ENCODE measurements around the gene PAXX.

PAXX gene

DNA sequence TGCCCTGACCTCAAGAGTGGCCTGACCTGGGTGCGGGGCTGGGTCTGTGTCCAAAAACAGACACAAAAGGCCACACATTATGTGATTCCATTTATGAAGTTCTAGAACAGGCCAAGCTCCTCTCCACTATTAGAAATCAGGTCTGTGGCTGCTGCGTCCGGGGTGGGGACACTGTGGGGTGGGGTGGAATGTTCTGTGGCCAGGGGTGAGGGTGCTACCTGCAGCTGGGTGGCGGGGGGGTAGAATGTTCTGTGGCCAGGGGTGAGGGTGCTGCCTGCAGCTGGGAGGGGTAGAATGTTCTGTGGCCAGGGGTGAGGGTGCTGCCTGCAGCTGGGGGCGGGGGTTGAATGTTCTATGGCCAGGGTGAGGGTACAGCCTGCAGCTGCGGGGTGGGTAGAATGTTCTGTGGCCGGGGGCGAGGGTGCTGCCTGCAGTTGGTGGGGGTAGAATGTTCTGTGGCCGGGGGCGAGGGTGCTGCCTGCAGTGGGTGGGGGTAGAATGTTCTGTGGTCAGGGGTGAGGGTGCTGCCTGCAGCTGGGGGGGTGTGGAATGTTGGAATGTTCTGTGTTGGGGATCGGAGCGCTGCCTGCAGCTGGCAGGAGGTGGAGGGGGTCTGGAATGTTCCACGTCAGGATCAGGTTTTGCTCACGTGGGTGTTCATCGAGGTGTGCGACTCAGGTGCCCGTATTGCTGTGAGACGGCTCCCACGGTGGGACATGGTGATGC, 31.8 kb upstream of the PAXX start:
- TF ChIP-seq, protein P1, sequence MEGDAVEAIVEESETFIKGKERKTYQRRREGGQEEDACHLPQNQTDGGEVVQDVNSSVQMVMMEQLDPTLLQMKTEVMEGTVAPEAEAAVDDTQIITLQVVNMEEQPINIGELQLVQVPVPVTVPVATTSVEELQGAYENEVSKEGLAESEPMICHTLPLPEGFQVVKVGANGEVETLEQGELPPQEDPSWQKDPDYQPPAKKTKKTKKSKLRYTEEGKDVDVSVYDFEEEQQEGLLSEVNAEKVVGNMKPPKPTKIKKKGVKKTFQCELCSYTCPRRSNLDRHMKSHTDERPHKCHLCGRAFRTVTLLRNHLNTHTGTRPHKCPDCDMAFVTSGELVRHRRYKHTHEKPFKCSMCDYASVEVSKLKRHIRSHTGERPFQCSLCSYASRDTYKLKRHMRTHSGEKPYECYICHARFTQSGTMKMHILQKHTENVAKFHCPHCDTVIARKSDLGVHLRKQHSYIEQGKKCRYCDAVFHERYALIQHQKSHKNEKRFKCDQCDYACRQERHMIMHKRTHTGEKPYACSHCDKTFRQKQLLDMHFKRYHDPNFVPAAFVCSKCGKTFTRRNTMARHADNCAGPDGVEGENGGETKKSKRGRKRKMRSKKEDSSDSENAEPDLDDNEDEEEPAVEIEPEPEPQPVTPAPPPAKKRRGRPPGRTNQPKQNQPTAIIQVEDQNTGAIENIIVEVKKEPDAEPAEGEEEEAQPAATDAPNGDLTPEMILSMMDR (IDR thresholded peaks at IDR 0.05; ENCODE audit: low read length), result no peak
- TF ChIP-seq EZH2 (IDR thresholded peaks at IDR 0.05; ENCODE audit: borderline replicate concordance, low read length), result no peak
- Histone ChIP-seq H3K9ac (ENCODE audit: low read length) (no peak overlapping the region), H2AFZ (ENCODE audit: low read length) (no peak overlapping the region), H3K27ac (ENCODE audit: low read depth, low read length, poor library complexity, severe bottlenecking) (no peak overlapping the region), H3K27me3 (ENCODE audit: insufficient read depth, low read length) (peaks cover 30% of the 10 kb centered on the region; the same call in 1 of the 2 replicates), H3K9me3 (ENCODE audit: low read length) (no peaks in the 10 kb centered on the region), H3K4me2 (ENCODE audit: low read length) (no peak overlapping the region), H3K4me3 (ENCODE audit: low read depth, low read length, poor library complexity, severe bottlenecking) (no peak overlapping the region), H3F3A (ENCODE audit: insufficient read depth, low read length) (no peaks in the 10 kb centered on the region), H4K20me1 (ENCODE audit: insufficient read depth, low read length) (no peaks in the 10 kb centered on the region), H3K36me3 (ENCODE audit: insufficient read depth, low read length) (no peaks in the 10 kb centered on the region), H3K4me1 (ENCODE audit: insufficient read depth, low read length, severe bottlenecking) (no peaks in the 10 kb centered on the region), H3K9me2 (ENCODE audit: low read depth, low read length) (no peaks in the 10 kb centered on the region), H3K79me2 (ENCODE audit: insufficient read depth, low read length) (no peaks in the 10 kb centered on the region)

DNA sequence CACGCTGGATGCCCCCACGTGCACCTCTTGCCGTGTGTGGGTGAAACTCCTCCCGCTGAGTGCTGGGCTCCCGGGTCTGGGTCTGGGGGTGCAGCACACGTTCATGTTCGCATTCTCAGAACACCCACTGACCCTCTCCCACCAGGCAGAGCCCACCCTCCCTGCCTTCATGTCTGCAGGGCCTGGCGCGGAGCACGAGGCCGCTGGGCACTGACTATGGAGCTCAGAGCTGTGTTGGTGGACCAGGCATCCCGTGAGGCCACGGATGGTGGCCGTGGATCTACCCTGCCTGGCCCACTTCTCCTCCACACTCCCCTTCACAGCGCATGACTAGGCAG, 31.3 kb upstream of the PAXX start:
- Histone ChIP-seq H2AFZ (ENCODE audit: low read length) (no peak overlapping the region), H4K20me1 (ENCODE audit: insufficient read depth, low read length) (no peaks in the 10 kb centered on the region), H3K27me3 (ENCODE audit: insufficient read depth, low read length) (peaks cover 30% of the 10 kb centered on the region; the same call in 1 of the 2 replicates), H3K4me1 (ENCODE audit: insufficient read depth, low read length, severe bottlenecking) (peaks cover 4% of the 10 kb centered on the region), H3K79me2 (ENCODE audit: insufficient read depth, low read length) (no peaks in the 10 kb centered on the region), H3K9me3 (ENCODE audit: low read length) (no peaks in the 10 kb centered on the region), H3K4me3 (ENCODE audit: low read depth, low read length, poor library complexity, severe bottlenecking) (no peak overlapping the region), H3K9ac (ENCODE audit: low read length) (no peak overlapping the region), H3K36me3 (ENCODE audit: insufficient read depth, low read length) (no peaks in the 10 kb centered on the region), H3K9me2 (ENCODE audit: low read depth, low read length) (no peaks in the 10 kb centered on the region), H3K27ac (ENCODE audit: low read depth, low read length, poor library complexity, severe bottlenecking) (no peak overlapping the region), H3F3A (ENCODE audit: insufficient read depth, low read length) (no peaks in the 10 kb centered on the region), H3K4me2 (ENCODE audit: low read length) (no peak overlapping the region)
- TF ChIP-seq, protein P1 (IDR thresholded peaks at IDR 0.05; ENCODE audit: low read length), result no peak

DNA sequence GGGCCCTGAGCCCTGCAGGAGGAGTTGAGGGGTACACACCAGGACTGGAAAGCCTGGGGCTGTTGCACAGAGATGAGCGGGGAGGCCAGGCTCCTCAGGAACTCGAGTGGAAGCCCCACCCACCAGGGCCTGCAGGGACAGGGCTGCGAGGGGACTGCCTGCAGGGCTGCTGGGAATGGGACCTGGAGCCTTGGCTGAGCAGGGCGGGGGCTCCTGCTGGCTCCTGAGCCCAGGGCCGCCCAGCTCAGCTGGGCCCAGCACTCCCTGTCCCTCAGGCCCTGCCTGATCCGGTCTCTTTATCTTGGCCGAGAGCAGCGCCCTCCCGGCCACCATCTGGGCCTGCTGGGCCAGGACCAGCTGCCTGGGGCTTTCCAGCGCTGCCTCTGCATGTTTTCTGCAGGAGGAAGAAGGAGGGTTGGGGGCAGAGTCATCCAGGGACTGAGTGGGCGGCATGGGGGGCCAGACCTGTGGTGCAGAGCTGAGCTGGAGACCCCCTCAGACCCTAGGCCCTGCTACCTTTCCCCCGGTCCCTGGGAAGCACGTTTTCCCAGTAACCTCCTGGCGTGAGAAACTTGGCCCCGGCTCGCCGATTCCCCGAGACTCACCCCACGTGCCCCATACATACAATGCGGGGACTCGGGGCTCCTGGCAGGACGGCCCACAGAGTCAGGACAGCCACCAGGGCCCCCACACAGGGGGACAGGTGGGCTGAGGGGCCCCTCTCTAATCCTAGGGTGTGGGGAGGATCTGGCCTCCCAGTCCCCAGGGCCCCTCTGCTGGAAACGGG, 30.8 kb upstream of the PAXX start:
- H3K4me3 ChIP-seq (ENCODE audit: low read depth, low read length, poor library complexity, severe bottlenecking), result no peak overlapping the region
- H3K79me2 ChIP-seq (ENCODE audit: insufficient read depth, low read length), result no peaks in the 10 kb centered on the region
- peaks cover 28% of the 10 kb centered on the region; the same call in 1 of the 2 replicates for H3K27me3 ChIP-seq (ENCODE audit: insufficient read depth, low read length)
- no peaks in the 10 kb centered on the region for H3K9me2 ChIP-seq (ENCODE audit: low read depth, low read length)
- H3K4me2 ChIP-seq (ENCODE audit: low read length), result no peak overlapping the region
- no peak overlapping the region for H3K27ac ChIP-seq (ENCODE audit: low read depth, low read length, poor library complexity, severe bottlenecking)
- TF ChIP-seq, protein P1 (IDR thresholded peaks at IDR 0.05; ENCODE audit: low read length), result no peak
- no peak for TF ChIP-seq EZH2 (IDR thresholded peaks at IDR 0.05; ENCODE audit: borderline replicate concordance, low read length)
- H2AFZ ChIP-seq (ENCODE audit: low read length), result no peak overlapping the region
- no peak overlapping the region for H3K9ac ChIP-seq (ENCODE audit: low read length)
- H4K20me1 ChIP-seq (ENCODE audit: insufficient read depth, low read length), result no peaks in the 10 kb centered on the region
- no peaks in the 10 kb centered on the region for H3K36me3 ChIP-seq (ENCODE audit: insufficient read depth, low read length)
- H3K9me3 ChIP-seq (ENCODE audit: low read length), result no peaks in the 10 kb centered on the region
- no peaks in the 10 kb centered on the region for H3F3A ChIP-seq (ENCODE audit: insufficient read depth, low read length)
- peaks cover 5% of the 10 kb centered on the region for H3K4me1 ChIP-seq (ENCODE audit: insufficient read depth, low read length, severe bottlenecking)

Data from OCI-LY1 (cell line).